Dermis blood vessel endothelial cell (primary cell): ENCODE measurements around the gene PATJ. TPM values are rescaled to one million over a fixed set of nuclear protein-coding genes. Genes with fewer than 3 reads are reported as not detected.
"Not testable (repeated sequence)": the region's sequence is repeated elsewhere in the genome, so short reads cannot be mapped to it uniquely, and the experiment has no call there.

Experiments used
- DNase-seq: peaks from one replicate; pipeline ENCODE4 v3.0.0; 2010
- total RNA-seq: library from RNA; depleted of rRNA; stranded (reverse); fragments of >200 nt; gene quantifications from 2 replicates; pipeline ENCODE4 v1.2.3, GENCODE V29; 2014

Gene PATJ
- total RNA-seq, 1 donor from 2014 or later, result 5.4 TPM

DNA sequence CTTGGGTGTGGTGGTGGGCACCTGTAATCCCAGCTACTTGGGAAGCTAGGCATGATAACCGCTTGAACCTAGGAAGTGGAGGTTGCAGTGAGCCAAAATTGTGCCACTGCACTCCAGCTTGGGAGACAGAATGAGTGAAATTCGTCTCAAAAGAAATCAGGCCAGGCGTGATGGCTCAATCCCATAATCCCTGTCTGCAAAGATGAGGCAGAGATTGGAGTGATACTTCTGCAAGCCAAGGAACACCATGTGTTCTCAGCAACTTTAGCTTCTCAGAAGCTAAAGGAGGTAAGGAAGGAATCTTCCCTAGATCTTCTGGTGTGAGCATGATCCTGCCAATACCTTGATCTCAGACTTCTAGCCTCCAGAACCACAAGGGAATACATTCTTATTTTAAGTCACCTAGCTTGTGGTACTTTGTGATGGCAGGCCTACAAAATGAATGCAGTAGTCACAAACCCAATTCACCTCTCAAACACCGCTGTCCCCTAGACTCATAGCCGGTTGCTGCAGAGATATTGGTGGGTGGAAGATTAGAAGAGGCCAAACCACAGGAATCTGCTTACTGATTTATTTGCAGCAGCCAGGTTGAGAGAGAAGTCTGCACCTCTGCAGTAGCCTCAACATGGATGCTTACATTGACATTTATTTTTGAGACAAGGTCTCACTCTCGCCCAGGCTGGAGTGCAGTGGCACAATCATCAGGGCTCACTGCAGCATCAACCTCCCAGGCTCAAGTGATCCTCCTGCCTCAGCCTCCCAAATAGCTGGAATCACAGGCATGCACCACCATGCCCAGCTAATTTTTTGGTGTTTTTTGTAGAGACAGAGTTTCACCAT is 471.0 kb downstream of the PATJ start:
- DNase-seq, result no peak

- DNase-seq, result no peak
Measured at GRCh38 chr1:62218604-62219003, 476.3 kb downstream of the PATJ start.

- not testable (repeated sequence) for DNase-seq
Measured at GRCh38 chr1:62220456-62220855, 478.2 kb downstream of the PATJ start.

- no peak for DNase-seq
Measured at GRCh38 chr1:62221171-62221570, 478.9 kb downstream of the PATJ start.

- DNase-seq, result no peak
Measured at GRCh38 chr1:62222321-62222720, 480.0 kb downstream of the PATJ start.

- DNase-seq, result no peak
Measured at GRCh38 chr1:62224182-62224581, 481.9 kb downstream of the PATJ start.

- no peak for DNase-seq
Measured at GRCh38 chr1:62227496-62227895, 485.2 kb downstream of the PATJ start.

Other genes starting within 250 kb of the PATJ start
- gene TM2D1, start 17.3 kb upstream of the PATJ start, total RNA-seq, result 48.8 and 65.6 TPM in 2 replicates